Medulla oblongata (tissue), 1 donor: Measurements from ENCODE around the gene POU2F2.

Experiments
- DNase-seq: peaks from one replicate; pipeline ENCODE4 v3.0.0-alpha.2; 2015; ENCODE audit errors: extremely low spot score

Gene POU2F2

GRCh38 chr19:42125536-42125935 is 6.7 kb downstream of the POU2F2 start:
- DNase-seq: no peak

GRCh38 chr19:42124386-42124901 is 7.8 kb downstream of the POU2F2 start:
- peak; percentile 4 for DNase-seq

GRCh38 chr19:42123765-42124164 is 8.5 kb downstream of the POU2F2 start:
- no peak for DNase-seq

- no peak for DNase-seq
These were observed 9.3 kb downstream of the POU2F2 start for GRCh38 chr19:42122691-42123607.

GRCh38 chr19:42121656-42122069 is 10.6 kb downstream of the POU2F2 start:
- peak; percentile 71 for DNase-seq

- no peak for DNase-seq
These were observed 11.1 kb downstream of the POU2F2 start for GRCh38 chr19:42121036-42121621.

- no peak for DNase-seq
These were observed 11.8 kb downstream of the POU2F2 start for GRCh38 chr19:42120276-42120980.

- DNase-seq: no peak
These were observed 15.2 kb downstream of the POU2F2 start for GRCh38 chr19:42117076-42117475.

- DNase-seq: no peak
These were observed 15.8 kb downstream of the POU2F2 start for GRCh38 chr19:42116308-42117075.

GRCh38 chr19:42115705-42116104 is 16.5 kb downstream of the POU2F2 start:
- no peak for DNase-seq

GRCh38 chr19:42115219-42115618 is 17.0 kb downstream of the POU2F2 start:
- DNase-seq: no peak

GRCh38 chr19:42114412-42114811 is 17.8 kb downstream of the POU2F2 start:
- DNase-seq: no peak

- DNase-seq: no peak
These were observed 18.5 kb downstream of the POU2F2 start for GRCh38 chr19:42113641-42114348.

GRCh38 chr19:42111811-42112210 is 20.4 kb downstream of the POU2F2 start:
- no peak for DNase-seq

GRCh38 chr19:42111384-42111783 is 20.9 kb downstream of the POU2F2 start:
- DNase-seq: no peak

GRCh38 chr19:42110658-42111057 is 21.6 kb downstream of the POU2F2 start:
- no peak for DNase-seq

- no peak for DNase-seq
These were observed 22.4 kb downstream of the POU2F2 start for GRCh38 chr19:42109896-42110295.

GRCh38 chr19:42108527-42109389 is 23.5 kb downstream of the POU2F2 start:
- DNase-seq: peak; percentile 80

- DNase-seq: no peak
These were observed 26.9 kb downstream of the POU2F2 start for GRCh38 chr19:42105368-42105767.

GRCh38 chr19:42102877-42103276 is 29.4 kb downstream of the POU2F2 start:
- no peak for DNase-seq
